A549 treated with AZD9567 at 1 μM for 4 hours (cell line): ENCODE measurements around the gene CAVIN3. TPM values are rescaled to one million over a fixed set of nuclear protein-coding genes. Genes with fewer than 3 reads are reported as not detected.

Experiments
- total RNA-seq: library from RNA; stranded (reverse); fragments of 200-300 nt; extraction: Qiagen RNA extraction; gene quantifications from 5 replicates; pipeline ENCODE4 v1.2.3, GENCODE V29; 2022; ENCODE audit not compliant: insufficient read depth

The CAVIN3 gene
- 15.2 to 33.3 TPM (median 26.0 TPM) in 5 replicates for total RNA-seq

GRCh38 chr11:6320411-6321155, at the start of gene CAVIN3:
TSS of gene CAVIN3 (minus strand) at chr11:6320501. CDS start at chr11:6320476, 25 bp downstream.

Other genes starting within 250 kb of the CAVIN3 start
- not detected in 5 replicates for gene OR56B4, start 212.8 kb downstream of the CAVIN3 start, total RNA-seq
- gene OR52B2, start 150.2 kb downstream of the CAVIN3 start, total RNA-seq: not detected in 5 replicates
- not detected in 5 replicates for gene OR52W1, start 121.3 kb downstream of the CAVIN3 start, total RNA-seq
- gene C11orf42, start 114.9 kb downstream of the CAVIN3 start, total RNA-seq: not detected in 5 replicates
- gene FHIP1B, start 85.9 kb downstream of the CAVIN3 start, total RNA-seq: 6.4 to 21.9 TPM (median 20.8 TPM) in 5 replicates
- 0.03 to 0.09 TPM (median 0.08 TPM) in 4 of 5 replicates, not detected in the other for gene CNGA4, start 81.4 kb downstream of the CAVIN3 start, total RNA-seq
- not detected in 5 replicates for gene CCKBR, start 60.7 kb downstream of the CAVIN3 start, total RNA-seq
- gene SMPD1, start 70.0 kb upstream of the CAVIN3 start, total RNA-seq: 9.0 to 19.4 TPM (median 9.8 TPM) in 5 replicates
- gene APBB1, start 98.6 kb upstream of the CAVIN3 start, total RNA-seq: 12.0 to 19.5 TPM (median 18.1 TPM) in 5 replicates
- 0.57 to 1.7 TPM (median 0.93 TPM) in 5 replicates for gene HPX, start 120.5 kb upstream of the CAVIN3 start, total RNA-seq
- 14.1 to 21.8 TPM (median 20.4 TPM) in 5 replicates for gene TRIM3, start 153.4 kb upstream of the CAVIN3 start, total RNA-seq
- 46.9 to 58.2 TPM (median 57.0 TPM) in 5 replicates for gene ARFIP2, start 160.8 kb upstream of the CAVIN3 start, total RNA-seq
- 14.4 to 38.1 TPM (median 33.6 TPM) in 5 replicates for gene TIMM10B, start 161.0 kb upstream of the CAVIN3 start, total RNA-seq
- gene DNHD1, start 176.8 kb upstream of the CAVIN3 start, total RNA-seq: 1.3 to 4.1 TPM (median 3.8 TPM) in 5 replicates